ENCODE measurements around the gene CYB561.

DNA sequence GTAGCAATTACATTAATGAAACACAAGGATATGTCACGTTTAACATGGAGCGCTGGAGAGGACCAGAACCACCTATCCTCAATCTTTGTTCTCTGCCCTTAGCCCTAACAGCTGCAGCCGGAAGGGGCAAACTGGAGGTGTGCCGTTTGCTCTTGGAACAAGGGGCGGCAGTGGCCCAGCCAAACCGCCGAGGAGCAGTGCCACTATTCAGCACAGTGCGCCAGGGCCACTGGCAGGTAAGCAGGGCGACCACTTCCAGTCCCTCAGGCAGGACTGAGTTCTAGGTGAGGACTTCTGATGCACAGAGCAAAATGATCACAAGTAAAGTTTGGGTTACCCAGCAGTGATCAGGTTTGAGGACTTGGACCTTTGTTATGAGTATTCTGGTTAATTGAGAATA lies 41.1 kb downstream of the CYB561 start:
- TF ChIP-seq, protein P1, sequence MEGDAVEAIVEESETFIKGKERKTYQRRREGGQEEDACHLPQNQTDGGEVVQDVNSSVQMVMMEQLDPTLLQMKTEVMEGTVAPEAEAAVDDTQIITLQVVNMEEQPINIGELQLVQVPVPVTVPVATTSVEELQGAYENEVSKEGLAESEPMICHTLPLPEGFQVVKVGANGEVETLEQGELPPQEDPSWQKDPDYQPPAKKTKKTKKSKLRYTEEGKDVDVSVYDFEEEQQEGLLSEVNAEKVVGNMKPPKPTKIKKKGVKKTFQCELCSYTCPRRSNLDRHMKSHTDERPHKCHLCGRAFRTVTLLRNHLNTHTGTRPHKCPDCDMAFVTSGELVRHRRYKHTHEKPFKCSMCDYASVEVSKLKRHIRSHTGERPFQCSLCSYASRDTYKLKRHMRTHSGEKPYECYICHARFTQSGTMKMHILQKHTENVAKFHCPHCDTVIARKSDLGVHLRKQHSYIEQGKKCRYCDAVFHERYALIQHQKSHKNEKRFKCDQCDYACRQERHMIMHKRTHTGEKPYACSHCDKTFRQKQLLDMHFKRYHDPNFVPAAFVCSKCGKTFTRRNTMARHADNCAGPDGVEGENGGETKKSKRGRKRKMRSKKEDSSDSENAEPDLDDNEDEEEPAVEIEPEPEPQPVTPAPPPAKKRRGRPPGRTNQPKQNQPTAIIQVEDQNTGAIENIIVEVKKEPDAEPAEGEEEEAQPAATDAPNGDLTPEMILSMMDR (IDR thresholded peaks at IDR 0.05), result no peak
- no peak for TF ChIP-seq POLR2A (IDR thresholded peaks at IDR 0.05)

Data from tibial nerve (tissue), 3 donors.